IPS-15b (cell line): ENCODE measurements around the gene ARHGAP24.

Experiments
- H3K27me3 ChIP-seq: one replicate; pipeline ENCODE4 v1.6.1; 2013; ENCODE audit warnings: low read length; ENCODE audit not compliant: control insufficient read depth, insufficient read depth
- H3K36me3 ChIP-seq: one replicate; pipeline ENCODE4 v1.6.1; 2013; ENCODE audit warnings: low read length; ENCODE audit not compliant: control insufficient read depth, insufficient read depth
- H3K4me1 ChIP-seq: one replicate; pipeline ENCODE4 v1.6.1; 2013; ENCODE audit warnings: mild to moderate bottlenecking, low read length; ENCODE audit not compliant: control insufficient read depth, insufficient read depth
- H3K4me3 ChIP-seq: one replicate; pipeline ENCODE4 v1.5.1; 2013; ENCODE audit warnings: low read depth, low read length
- H3K9ac ChIP-seq: one replicate; pipeline ENCODE4 v1.6.1; 2013; ENCODE audit warnings: low read depth, mild to moderate bottlenecking, low read length
- H3K9me3 ChIP-seq: one replicate; pipeline ENCODE4 v1.6.1; 2013; ENCODE audit warnings: mild to moderate bottlenecking, low read length; ENCODE audit not compliant: control insufficient read depth, insufficient read depth

Gene ARHGAP24

DNA sequence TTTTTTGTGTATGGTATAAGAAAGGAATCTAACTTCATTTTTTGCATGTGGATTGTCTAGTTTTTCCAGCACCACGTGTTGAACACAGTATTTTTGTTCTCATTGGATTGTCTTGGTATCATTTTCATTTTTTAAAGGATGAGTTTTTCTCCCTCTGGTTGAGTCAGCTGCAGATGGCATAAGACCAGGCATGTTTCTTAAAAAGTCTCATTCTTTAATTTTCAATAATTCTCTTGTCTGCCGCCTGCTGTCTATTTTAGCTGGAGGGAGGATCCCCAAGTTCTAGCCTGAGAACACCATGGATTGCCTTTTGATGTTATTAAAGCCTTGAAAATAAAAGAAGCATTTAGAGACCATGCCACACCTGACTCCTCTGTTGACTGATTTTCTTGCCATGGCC, 263.8 kb downstream of the ARHGAP24 start:
- Histone ChIP-seq H3K4me1 (peaks cover 2% of the 10 kb centered on the region), H3K9me3 (no peaks in the 10 kb centered on the region), H3K9ac (no peak overlapping the region), H3K27me3 (no peaks in the 10 kb centered on the region), H3K36me3 (no peaks in the 10 kb centered on the region), H3K4me3 (no peak overlapping the region)

DNA sequence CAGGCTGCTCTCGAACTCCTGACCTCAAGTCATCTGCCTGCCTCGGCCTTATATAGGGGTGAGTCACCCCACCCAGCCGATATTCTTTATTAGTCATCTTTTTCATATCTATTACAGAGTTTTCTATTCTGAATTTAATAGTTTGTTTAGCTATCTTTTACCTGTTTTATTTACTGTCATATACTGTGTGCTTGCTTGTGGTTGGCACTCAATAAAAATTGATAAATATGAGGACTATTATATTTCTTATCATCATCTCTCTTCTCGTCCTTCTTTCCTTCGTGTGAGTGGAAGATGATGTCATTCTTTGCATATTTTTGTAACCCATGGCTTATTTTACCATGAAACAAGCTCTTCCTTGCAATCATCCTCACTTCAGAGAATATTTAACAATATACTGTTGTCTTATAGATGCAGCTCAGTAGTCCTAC, 265.5 kb downstream of the ARHGAP24 start:
- H3K4me3 ChIP-seq = no peak overlapping the region
- H3K9ac ChIP-seq = no peak overlapping the region
- no peaks in the 10 kb centered on the region for H3K36me3 ChIP-seq
- no peaks in the 10 kb centered on the region for H3K27me3 ChIP-seq
- H3K4me1 ChIP-seq = peaks cover 2% of the 10 kb centered on the region
- H3K9me3 ChIP-seq = no peaks in the 10 kb centered on the region

DNA sequence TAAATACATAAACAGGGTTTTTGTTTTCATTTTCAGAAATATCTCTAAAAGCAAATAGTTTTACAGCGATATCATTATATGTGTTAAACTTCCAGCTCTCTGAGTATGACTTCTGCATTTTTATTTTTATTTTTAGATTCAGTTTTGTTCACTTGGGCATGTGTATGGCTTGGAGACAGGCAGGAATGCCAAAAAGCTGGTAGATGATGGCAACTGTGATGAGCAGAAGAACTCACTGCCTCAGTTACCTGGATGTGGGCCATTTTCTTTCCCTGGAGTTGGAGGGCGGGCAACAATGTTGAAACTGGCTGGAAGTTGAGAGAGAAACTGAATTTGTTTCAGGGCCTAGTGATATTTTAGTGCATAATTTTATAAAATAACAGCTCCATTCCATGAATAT, 266.4 kb downstream of the ARHGAP24 start:
- Histone ChIP-seq H3K27me3 (no peaks in the 10 kb centered on the region), H3K9me3 (no peaks in the 10 kb centered on the region), H3K4me1 (peaks cover 2% of the 10 kb centered on the region), H3K36me3 (no peaks in the 10 kb centered on the region), H3K4me3 (no peak overlapping the region), H3K9ac (no peak overlapping the region)

DNA sequence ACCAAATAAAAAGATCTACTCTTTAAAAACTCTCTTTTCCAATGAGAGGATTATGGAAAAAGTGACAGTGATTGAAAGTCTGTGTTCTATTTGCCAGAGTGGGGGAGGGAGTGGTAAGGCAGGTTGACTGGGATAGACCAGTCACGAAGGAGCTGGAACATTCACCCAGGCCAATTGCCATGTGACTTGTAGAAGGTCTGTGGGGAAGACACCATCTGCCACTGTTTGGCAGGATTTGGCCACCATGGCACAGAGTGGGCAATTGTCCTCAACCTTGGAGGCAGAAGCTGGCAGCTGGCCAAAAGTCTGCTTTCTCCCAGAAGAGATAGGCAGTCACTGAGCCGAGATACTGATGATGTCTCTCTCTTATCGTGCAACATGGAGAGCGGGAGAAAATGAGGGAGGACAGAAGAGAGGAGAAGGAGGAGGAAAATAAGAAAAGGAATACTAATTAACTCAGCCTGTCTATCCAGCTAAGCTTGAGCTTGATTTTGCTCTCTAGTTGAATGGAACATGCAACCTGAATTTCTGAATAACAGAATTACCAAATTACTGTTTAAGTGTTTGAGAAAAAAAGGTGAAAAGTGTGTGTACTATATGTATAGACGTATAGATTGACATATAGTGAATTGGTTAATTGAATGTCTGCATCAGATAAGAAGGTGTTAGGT, 267.1 kb downstream of the ARHGAP24 start:
- Histone ChIP-seq H3K4me1 (peaks cover 2% of the 10 kb centered on the region), H3K36me3 (no peaks in the 10 kb centered on the region), H3K9ac (no peak overlapping the region), H3K4me3 (no peak overlapping the region), H3K9me3 (no peaks in the 10 kb centered on the region), H3K27me3 (no peaks in the 10 kb centered on the region)

DNA sequence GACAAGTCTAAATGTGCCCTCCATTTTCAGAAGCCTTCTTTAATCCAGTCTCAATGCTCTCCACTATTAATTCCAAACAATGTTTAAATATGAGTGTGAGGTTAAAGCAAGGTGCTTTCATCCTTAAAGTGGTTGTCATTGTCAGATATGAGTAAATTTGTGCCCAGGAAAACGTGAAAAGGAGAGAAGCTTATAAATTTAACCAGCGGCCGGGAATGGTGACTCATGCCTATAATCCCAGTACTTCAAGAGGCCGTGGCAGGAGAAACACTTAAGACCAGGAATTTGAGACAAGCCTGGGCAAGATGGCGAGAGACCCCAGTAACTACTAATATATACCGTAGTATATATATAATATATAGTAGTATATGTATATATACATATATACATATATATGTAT, 270.0 kb downstream of the ARHGAP24 start:
- Histone ChIP-seq H3K36me3 (no peaks in the 10 kb centered on the region), H3K27me3 (no peaks in the 10 kb centered on the region), H3K4me1 (peaks cover 2% of the 10 kb centered on the region), H3K4me3 (no peak overlapping the region), H3K9me3 (no peaks in the 10 kb centered on the region), H3K9ac (no peak overlapping the region)

DNA sequence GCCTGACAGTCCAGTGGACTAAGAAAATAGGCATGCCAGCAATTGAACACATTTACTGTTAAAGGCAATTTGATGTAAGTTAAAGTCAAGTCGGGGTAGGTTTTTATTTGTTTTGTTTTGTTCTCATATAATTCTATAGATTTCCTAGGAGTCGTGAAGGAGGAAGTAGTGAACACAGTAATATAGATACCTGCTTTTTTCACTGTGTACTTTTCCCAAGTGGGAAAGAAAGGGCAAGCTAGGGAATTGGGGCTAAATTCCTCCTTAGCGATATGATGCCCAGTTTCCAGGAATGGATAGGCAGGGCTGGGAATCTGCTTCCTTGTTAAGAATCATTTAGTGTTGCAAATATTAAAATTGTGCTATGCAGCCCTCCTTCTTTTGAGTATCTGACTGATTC, 271.0 kb downstream of the ARHGAP24 start:
- no peaks in the 10 kb centered on the region for H3K36me3 ChIP-seq
- H3K9ac ChIP-seq = no peak overlapping the region
- H3K4me3 ChIP-seq = no peak overlapping the region
- peaks cover 2% of the 10 kb centered on the region for H3K4me1 ChIP-seq
- no peaks in the 10 kb centered on the region for H3K9me3 ChIP-seq
- H3K27me3 ChIP-seq = no peaks in the 10 kb centered on the region

DNA sequence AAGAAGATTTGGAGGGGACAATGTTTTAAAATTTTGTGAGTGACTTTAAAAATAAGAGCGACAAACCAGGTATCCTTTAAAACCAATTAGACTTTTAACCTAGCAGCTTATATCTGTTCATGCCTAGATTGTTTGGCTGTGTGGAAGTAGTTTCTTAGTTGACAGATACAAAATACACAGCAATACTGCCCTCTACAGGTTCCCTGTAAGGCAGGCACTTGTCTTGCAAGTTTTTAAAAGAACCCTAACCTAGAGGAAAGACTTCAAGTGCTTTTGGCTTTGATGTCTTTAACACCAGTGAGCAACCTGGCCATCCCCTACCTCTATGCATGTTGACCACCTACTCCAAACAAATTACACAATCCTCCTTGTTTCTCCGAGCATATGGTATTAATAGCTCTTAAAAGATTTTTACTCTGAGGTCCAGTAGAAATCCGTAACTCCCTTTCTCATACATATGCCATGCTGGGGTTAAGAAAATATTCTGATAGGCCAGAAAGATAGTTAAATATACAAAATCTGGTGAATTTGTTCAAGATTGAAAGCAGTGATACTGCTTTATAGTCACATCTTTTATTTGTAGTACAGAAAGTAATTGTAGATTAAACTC, 273.0 kb downstream of the ARHGAP24 start:
- Histone ChIP-seq H3K9me3 (no peaks in the 10 kb centered on the region), H3K9ac (no peak overlapping the region), H3K4me1 (peaks cover 2% of the 10 kb centered on the region), H3K27me3 (no peaks in the 10 kb centered on the region), H3K4me3 (no peak overlapping the region), H3K36me3 (no peaks in the 10 kb centered on the region)

DNA sequence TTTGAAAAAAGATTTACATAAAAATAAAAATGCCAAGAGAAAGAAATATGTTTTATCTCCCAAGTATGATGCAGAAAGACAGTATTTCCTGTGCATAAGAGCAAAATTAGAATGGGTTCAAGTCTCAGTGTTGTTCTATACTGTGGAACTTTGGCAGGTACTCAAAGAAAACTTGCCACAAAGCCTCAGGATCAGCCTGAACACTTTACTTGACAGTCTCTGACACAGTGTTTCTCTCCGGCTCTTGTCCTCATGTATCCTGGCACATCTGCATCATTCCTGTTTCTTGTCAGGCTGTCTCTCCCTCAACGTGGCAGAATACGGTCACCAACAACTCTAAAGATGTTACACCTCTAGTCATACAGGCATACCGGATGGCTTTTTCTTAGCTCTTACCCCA, 273.7 kb downstream of the ARHGAP24 start:
- Histone ChIP-seq H3K27me3 (no peaks in the 10 kb centered on the region), H3K4me3 (no peak overlapping the region), H3K4me1 (no peaks in the 10 kb centered on the region), H3K9me3 (no peaks in the 10 kb centered on the region), H3K9ac (no peak overlapping the region), H3K36me3 (no peaks in the 10 kb centered on the region)

DNA sequence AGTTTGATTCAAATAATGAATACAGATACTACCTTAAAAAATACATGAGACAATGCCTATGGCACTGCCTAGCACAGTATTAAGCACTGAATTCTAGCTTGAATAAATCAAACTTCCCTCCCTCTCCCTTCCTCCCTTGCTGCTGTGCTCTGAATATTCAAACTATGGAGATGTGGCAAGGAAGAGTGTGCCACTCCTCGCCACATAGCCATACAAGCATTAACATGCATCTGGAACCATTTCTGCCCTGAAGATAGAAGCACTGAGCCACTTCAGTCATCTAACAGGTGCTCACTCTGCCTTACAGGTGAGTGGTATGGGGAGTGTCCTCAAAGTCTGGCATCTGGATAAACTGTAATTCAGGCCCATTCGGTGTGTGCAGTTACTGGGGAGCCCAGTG, 276.9 kb downstream of the ARHGAP24 start:
- no peak overlapping the region for H3K9ac ChIP-seq
- no peak overlapping the region for H3K4me3 ChIP-seq
- H3K9me3 ChIP-seq = no peaks in the 10 kb centered on the region
- H3K4me1 ChIP-seq = no peaks in the 10 kb centered on the region
- no peaks in the 10 kb centered on the region for H3K36me3 ChIP-seq
- no peaks in the 10 kb centered on the region for H3K27me3 ChIP-seq

DNA sequence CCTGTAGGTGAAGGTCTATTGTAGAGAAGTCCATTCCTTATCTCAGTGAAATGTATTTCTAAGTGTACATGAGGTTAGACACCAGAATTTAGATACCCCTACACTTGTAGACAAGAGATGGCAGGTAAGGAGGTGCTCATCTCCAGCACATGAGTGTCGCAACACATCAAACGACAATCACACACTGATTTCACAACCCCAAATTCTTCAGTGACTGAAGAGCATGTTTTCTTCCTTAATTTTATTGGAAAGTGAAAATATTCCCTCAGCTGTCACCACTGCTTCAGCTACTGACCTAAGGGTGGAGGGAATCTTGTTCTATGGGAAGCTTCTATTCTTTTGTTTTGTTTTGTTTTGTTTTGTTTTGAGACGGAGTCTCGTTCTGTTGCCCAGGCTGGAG, 280.3 kb downstream of the ARHGAP24 start:
- H3K36me3 ChIP-seq = no peaks in the 10 kb centered on the region

DNA sequence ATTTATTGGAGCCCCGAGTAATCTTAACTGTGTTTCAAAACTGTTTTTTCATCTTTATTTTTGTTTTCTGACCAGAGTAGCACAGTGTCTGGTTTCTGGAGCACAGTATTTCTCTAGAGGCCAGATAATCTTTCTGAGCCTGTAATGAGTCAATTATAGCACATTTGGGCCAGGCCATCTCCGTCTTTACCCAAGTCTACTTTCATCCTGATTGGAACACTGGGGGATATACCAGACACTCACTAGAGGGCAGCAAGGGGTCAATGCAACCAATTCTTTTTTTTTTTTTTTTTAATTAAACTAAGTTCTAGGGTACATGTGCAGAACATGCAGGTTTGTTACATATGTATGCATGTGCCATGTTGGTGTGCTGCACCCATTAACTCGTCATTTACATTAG, 282.0 kb downstream of the ARHGAP24 start:
- no peaks in the 10 kb centered on the region for H3K9me3 ChIP-seq
- no peaks in the 10 kb centered on the region for H3K4me1 ChIP-seq
- H3K9ac ChIP-seq = no peak overlapping the region
- no peaks in the 10 kb centered on the region for H3K36me3 ChIP-seq
- H3K27me3 ChIP-seq = no peaks in the 10 kb centered on the region
- H3K4me3 ChIP-seq = no peak overlapping the region

More for the DNA sequence above, 280.3 kb downstream of the ARHGAP24 start:
- Histone ChIP-seq H3K4me1 (no peaks in the 10 kb centered on the region), H3K4me3 (no peak overlapping the region), H3K27me3 (no peaks in the 10 kb centered on the region), H3K9ac (no peak overlapping the region), H3K9me3 (no peaks in the 10 kb centered on the region)

DNA sequence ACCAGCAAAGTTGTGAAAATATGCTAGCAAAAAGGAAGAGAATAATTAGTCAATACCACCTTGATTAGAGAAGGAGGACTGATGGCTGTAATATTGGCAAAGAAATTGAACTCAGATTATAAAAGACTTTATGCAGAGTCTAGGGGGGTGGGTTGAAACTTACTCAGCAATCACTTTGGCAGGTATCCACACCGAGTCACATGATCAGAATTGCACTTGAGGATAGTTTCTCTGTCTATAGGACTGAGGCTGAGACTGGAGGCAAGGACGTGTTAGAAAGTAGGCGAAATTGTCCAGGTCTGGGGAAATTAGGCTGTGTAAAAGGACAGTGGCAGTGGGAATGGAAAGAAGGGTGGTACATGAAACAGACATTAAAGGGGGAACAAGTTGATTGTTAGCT, 284.4 kb downstream of the ARHGAP24 start:
- Histone ChIP-seq H3K4me1 (no peaks in the 10 kb centered on the region), H3K9ac (no peak overlapping the region), H3K9me3 (no peaks in the 10 kb centered on the region), H3K27me3 (no peaks in the 10 kb centered on the region), H3K36me3 (no peaks in the 10 kb centered on the region), H3K4me3 (no peak overlapping the region)
